HG03103 (cell line): Measurements from ENCODE around the gene NMD3.
"Not testable (repeated sequence)": the region's sequence is repeated elsewhere in the genome, so short reads cannot be mapped to it uniquely, and the experiment has no call there.

ENCODE experiments used
- ATAC-seq: cut with Tn5 transposase; IDR thresholded peaks from one replicate; pipeline ENCODE4 v1.9.1; 2021; ENCODE audit warnings: low read depth; ENCODE audit not compliant: unreplicated experiment

The NMD3 gene

DNA sequence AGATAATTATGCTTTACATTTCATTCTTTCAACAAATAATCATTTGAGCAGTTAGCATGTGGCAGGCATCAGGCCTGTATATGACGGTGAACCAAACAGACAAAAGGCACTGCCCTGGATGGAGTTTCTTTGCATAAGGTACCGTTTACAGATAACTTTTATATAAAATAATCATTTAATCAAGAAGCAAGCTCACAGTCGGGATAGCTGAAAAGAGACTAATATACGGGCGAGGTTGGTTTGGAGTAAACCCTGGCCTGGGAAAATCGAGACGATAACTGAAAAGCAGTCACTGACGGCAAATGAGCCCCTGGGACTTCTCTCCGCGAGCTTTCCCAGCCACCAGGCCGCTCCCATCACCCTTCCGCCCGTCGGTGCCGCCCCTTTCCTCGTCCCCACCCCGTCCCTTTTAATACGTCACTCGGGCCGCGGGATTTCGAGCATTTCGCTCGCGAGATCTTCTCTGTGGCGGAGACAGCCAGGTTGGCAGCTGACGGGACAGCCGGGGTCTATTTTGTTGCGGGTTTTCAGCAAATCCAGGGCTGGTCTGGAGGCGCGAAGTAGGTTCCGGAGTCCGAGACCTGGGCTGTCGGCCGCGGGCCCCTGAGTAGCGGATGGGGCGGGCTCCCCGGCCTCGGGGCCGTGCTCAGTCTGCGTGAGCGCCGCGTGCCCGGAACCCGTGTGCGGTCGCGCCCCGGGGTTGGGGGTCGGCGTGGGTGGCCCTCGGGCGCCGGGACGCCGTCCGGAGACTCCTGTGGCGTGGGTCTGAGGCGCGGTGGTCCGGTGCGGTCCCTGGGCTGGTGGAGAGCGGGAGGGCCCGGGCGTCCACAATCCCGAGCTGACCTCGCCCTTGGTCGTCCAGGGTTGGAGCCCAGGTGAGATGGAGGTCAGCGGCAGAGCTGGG, at the start of gene NMD3:
NMD3 (plus strand) TSS at position 462 of the 904 bp plus-strand sequence. CDS start 703 bp downstream, outside the sequence.
- peak; percentile 99 for ATAC-seq

- ATAC-seq = no peak
These were observed 49.2 kb upstream of the NMD3 start for GRCh38 chr3:161171639-161172552.

GRCh38 chr3:161175506-161175905, 45.6 kb upstream of the NMD3 start:
- no peak for ATAC-seq

- no peak for ATAC-seq
These were observed 43.1 kb upstream of the NMD3 start for GRCh38 chr3:161177991-161178390.

DNA sequence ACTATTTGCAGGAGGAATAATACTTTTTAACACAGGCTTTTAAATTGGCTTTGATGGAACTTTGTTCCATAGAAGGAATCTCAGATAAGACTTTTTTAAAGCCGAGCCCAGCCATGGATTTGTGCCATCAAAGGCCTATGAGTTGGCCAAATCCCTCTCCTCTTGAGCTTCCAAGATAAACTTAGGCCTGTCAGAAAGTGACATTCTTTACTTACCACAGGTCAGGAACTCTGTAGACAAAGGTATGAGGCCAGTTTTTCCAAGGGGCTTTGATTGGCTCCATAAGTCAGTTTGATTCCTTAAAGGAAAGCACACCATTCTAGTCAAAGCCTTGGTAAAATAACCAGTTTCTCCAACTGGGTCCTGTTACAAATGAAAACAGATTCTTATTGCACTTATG, 39.7 kb upstream of the NMD3 start:
- ATAC-seq = not testable (repeated sequence)

DNA sequence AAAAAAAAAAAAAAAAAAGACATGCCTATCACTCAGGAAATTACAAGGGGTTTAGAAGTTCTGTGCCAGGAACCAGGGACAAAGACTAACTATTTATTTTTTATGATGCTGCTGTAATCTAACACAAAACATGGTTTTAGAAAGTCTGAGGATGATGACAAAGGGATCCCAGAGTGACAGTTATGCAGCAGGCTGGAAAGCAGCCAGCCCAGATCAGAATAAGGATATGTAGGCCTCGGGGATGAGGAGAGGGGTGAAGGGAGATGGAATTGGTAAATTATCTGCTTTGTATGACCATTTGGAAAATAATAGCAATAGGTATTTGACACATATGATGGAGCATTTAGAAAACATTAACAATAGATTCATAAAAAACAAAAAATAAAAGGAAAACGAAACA, 34.1 kb upstream of the NMD3 start:
- ATAC-seq = no peak

DNA sequence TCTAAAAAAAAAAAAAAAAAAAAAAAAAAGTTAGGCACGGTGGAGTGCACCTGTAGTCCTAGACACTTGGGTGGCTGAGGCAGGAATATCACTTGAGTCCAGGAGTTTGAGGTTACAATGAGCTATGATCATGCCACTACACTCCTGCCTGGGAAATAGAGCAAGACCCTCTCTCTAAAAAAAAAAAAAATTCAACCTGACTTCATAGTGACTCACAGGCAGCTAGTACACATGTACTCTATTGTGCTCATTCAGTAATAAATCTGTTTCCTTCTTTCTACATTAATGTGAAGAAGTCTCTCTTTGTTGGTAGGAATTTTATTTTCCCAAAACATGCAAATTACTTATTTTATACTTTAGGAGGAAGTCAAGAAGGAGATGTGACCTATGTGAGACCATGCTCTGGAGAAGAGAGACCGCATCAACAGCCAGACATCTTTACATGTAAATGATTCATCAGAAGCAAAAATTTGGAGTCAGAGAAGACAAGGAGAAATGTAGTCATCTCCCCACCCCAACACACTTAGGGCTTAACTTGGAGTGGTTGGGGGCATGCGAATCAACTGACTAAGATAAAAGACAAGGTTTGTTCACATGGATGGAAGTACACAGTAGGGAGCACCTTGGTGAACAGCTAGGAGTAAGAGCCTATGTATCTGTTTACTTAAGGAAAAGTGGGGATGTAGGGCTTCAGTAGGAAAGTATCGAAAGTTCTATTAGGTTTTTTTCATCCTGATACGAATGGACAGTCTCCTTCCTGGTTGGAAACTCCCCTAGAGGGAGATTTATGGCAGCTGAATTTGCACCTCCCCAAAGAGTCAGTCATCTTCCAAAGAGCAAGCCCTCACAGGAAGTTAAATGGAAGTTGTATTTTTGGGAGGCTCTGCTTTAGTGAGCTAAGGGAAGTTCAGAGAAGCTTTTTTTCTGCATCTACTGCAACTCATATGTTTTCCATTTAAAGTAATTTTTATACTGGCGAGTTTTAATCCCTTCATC, 23.0 kb upstream of the NMD3 start:
- no peak for ATAC-seq

- no peak for ATAC-seq
These were observed 21.2 kb upstream of the NMD3 start for GRCh38 chr3:161199926-161200325.

GRCh38 chr3:161203485-161204098, 17.5 kb upstream of the NMD3 start:
- ATAC-seq = no peak

DNA sequence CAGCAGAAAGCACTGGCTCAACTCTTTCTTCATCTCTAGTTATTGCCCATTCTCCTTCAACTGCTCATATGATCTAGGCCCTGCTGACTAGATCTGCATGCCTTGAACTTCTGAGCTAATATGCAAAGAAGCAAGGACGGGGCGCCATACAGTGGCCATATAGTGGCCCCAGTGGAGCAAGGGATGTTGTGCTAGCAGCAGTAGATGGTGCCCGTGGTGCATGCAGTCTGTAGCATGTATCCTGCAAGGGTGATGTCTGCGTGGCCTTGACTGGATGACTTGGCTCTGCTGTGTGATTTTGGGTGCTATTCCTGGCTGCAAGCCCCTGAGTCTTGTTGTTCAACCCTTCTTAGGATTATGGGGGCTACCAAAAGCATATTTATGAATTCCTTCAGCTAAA, 12.2 kb upstream of the NMD3 start:
- ATAC-seq = no peak

DNA sequence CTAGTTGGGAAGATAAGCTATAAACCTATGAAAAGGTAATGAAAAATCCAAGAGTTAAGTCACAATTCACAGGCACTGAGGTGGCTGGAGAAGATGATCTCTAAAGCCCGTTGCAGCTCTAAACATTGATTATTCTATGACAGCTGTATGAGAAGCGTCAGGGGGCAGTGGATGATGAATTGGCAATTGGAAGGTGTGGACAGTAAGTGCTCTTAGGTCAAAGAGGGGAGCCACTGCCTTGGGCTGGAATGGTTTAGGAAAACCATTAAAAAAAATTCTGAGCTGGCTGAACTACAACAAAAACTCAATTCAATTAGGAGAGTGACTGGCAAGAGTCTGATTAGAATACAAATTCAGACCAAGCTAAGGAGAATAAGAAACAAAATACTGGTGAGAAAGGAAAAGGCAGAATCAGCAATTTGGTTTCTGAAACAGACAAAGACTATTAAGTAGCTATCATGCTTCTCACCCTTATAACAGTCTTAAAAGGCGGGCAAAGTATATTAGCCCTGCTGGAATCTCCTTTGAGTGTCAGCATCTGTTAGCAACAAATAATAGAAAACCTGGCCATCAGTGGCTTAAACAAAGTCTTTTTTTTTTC, 8.8 kb upstream of the NMD3 start:
- ATAC-seq = no peak

GRCh38 chr3:161212906-161213305, 8.2 kb upstream of the NMD3 start:
- ATAC-seq = no peak

GRCh38 chr3:161213644-161214043, 7.5 kb upstream of the NMD3 start:
- ATAC-seq = no peak

- ATAC-seq = no peak
These were observed 5.9 kb upstream of the NMD3 start for GRCh38 chr3:161215185-161215584.

DNA sequence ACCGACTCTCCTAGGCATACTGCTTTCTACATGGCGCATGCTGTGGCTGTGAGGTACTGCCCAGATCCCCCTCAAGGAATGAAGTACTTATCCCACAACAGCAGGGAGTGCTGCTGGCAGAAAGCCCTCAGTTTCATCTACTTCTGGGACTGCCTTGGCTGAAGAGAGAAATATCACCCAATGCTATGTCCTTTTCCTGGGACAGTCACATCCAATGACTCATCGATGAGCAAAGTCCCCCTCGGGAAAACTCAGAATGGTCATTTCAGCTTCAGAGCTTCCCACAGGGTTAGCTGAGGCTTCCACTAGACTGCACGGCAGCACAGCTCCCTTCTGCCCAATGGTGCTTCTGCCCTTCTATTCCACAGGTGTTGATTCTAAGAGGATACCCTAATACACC, 3.6 kb upstream of the NMD3 start:
- ATAC-seq = no peak

GRCh38 chr3:161219495-161219894, 1.6 kb upstream of the NMD3 start:
- ATAC-seq = no peak

DNA sequence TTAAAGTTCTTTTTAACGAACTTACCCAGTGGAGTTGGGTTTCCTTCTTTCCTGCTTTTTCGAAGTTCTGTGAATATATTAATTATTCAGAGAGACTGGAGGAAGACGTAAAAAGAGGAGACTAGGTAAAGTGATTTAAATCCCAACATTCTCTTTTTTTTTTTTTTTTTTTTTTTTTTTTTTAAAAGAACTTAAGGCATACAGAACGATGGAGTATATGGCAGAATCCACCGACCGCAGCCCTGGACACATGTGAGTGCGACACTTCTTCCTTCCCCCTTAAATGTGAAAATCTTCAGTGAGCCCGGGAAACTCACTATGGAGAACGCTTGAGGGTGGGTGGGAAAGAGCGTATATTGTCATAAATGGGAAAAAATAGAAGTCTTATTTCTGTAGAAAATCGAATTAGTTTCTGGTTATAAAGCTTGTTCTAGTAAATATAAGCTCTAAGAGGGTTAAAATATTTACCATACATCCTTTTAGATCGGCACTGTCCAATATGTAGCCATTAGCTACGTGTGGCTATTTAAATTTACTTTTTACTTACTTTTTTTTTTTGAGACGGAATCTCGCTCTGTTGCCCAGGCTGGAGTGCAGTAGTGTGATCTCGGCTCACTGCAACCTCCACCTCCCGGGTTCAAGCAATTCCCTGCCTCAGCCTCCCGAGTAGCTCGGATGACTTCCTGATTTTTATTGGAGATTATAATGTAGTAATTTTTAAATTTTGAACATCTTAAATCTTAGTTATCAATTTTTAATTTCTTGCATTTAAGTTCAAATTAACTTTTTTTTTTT, 892 bp downstream of the NMD3 start:
- no peak for ATAC-seq

- ATAC-seq = no peak
These were observed 1.6 kb downstream of the NMD3 start for GRCh38 chr3:161222662-161223061.

GRCh38 chr3:161224786-161225185, 3.7 kb downstream of the NMD3 start:
- no peak for ATAC-seq
